Measurements from ENCODE around the gene AMPH. TPM values are rescaled to one million over a fixed set of nuclear protein-coding genes. Genes with fewer than 3 reads are reported as not detected.

Gene AMPH
- total and polyA plus RNA-seq, 7 experiments from 2014 or later, result 0.11 to 0.28 TPM; not detected in 5

GRCh38 chr7:38524786-38525185 lies 106.4 kb downstream of the AMPH start:
- H3K4me1 ChIP-seq (ENCODE audit: control insufficient read depth in 2 of 2, insufficient read depth in 2 of 2, low read length in 2 of 2), result no peaks in the 10 kb centered on the region
- Mint-ChIP-seq H3K27me3 (peaks cover 0 to 5% (median 0%) of the 10 kb centered on the region in 5 donors), H3K27ac (no peak overlapping the region), H3K4me1 (peaks cover 0 to 1% (median 0%) of the 10 kb centered on the region in 7 donors), H3K9me3 (peaks cover 0 to 2% (median 0%) of the 10 kb centered on the region in 11 donors), H3K4me3 (no peak overlapping the region), H3K36me3 (no peaks in the 10 kb centered on the region)
- ChIA-PET CTCF (no interaction called here), POLR2A (no interaction called here)
- no peak for ATAC-seq
- H3K27ac ChIP-seq (ENCODE audit: low read depth, low read length), result no peak overlapping the region
- no peaks in the 10 kb centered on the region for H3K27me3 ChIP-seq (ENCODE audit: control insufficient read depth in 2 of 2, insufficient read depth in 2 of 2, low read length in 2 of 2)
- no peaks in the 10 kb centered on the region for H3K36me3 ChIP-seq (ENCODE audit: control insufficient read depth in 2 of 3, insufficient read depth in 3 of 3, low read length in 3 of 3)
- intact Hi-C loops (cut with micrococcal nuclease), result no loop called here
- no peak overlapping the region for H3K4me3 ChIP-seq (ENCODE audit: low read length)
- H3K9me3 ChIP-seq (ENCODE audit: control insufficient read depth in 2 of 3, low read length in 3 of 3), result no peaks in the 10 kb centered on the region
- DNase-seq, result no peak

GRCh38 chr7:38520741-38521140 lies 110.4 kb downstream of the AMPH start:
- ChIA-PET POLR2A (no interaction called here), CTCF (no interaction called here)
- no peaks in the 10 kb centered on the region for H3K4me1 ChIP-seq (ENCODE audit: control insufficient read depth in 2 of 2, insufficient read depth in 2 of 2, low read length in 2 of 2)
- Mint-ChIP-seq H3K36me3 (peaks cover 0 to 4% (median 0%) of the 10 kb centered on the region in 5 donors), H3K4me3 (no peak overlapping the region), H3K27ac (no peak overlapping the region), H3K27me3 (peaks cover 0 to 5% (median 0%) of the 10 kb centered on the region in 5 donors), H3K4me1 (peaks cover 0 to 1% (median 0%) of the 10 kb centered on the region in 7 donors), H3K9me3 (peaks cover 0 to 34% (median 4%) of the 10 kb centered on the region in 11 donors)
- H3K36me3 ChIP-seq (ENCODE audit: control insufficient read depth in 2 of 3, insufficient read depth in 3 of 3, low read length in 3 of 3), result no peaks in the 10 kb centered on the region
- DNase-seq, result no peak
- peaks cover 0 to 4% of the 10 kb centered on the region in 2 donors for H3K27me3 ChIP-seq (ENCODE audit: control insufficient read depth in 2 of 2, insufficient read depth in 2 of 2, low read length in 2 of 2)
- H3K9me3 ChIP-seq (ENCODE audit: control insufficient read depth in 2 of 3, low read length in 3 of 3), result peaks cover 0 to 8% (median 0%) of the 10 kb centered on the region in 3 experiments
- H3K4me3 ChIP-seq (ENCODE audit: low read length), result no peak overlapping the region
- no peak overlapping the region for H3K27ac ChIP-seq (ENCODE audit: low read depth, low read length)
- ATAC-seq, result no peak
- intact Hi-C loops (cut with micrococcal nuclease), result no loop called here

GRCh38 chr7:38518541-38518940 lies 112.6 kb downstream of the AMPH start:
- CTCF ChIA-PET, result no interaction called here
- Mint-ChIP-seq H3K4me1 (peaks cover 0 to 1% (median 0%) of the 10 kb centered on the region in 7 donors), H3K36me3 (peaks cover 0 to 9% (median 3%) of the 10 kb centered on the region in 5 donors), H3K27ac (no peak overlapping the region), H3K4me3 (no peak overlapping the region), H3K9me3 (peaks cover 0 to 46% (median 14%) of the 10 kb centered on the region in 11 donors), H3K27me3 (peaks cover 0 to 5% (median 0%) of the 10 kb centered on the region in 5 donors)
- H3K36me3 ChIP-seq (ENCODE audit: control insufficient read depth in 2 of 3, insufficient read depth in 3 of 3, low read length in 3 of 3), result no peaks in the 10 kb centered on the region
- no peaks in the 10 kb centered on the region for H3K4me1 ChIP-seq (ENCODE audit: control insufficient read depth in 2 of 2, insufficient read depth in 2 of 2, low read length in 2 of 2)
- H3K27ac ChIP-seq (ENCODE audit: low read depth, low read length), result no peak overlapping the region
- no peak for DNase-seq
- POLR2A ChIA-PET, result no interaction called here
- peaks cover 0 to 4% of the 10 kb centered on the region in 2 donors for H3K27me3 ChIP-seq (ENCODE audit: control insufficient read depth in 2 of 2, insufficient read depth in 2 of 2, low read length in 2 of 2)
- no peak for ATAC-seq
- intact Hi-C loops (cut with micrococcal nuclease), result no loop called here
- H3K4me3 ChIP-seq (ENCODE audit: low read length), result no peak overlapping the region
- peaks cover 0 to 15% (median 0%) of the 10 kb centered on the region in 3 experiments for H3K9me3 ChIP-seq (ENCODE audit: control insufficient read depth in 2 of 3, low read length in 3 of 3)

GRCh38 chr7:38512704-38513103 lies 118.5 kb downstream of the AMPH start:
- no peaks in the 10 kb centered on the region for H3K27me3 Mint-ChIP-seq
- POLR2A ChIA-PET, result no interaction called here
- Histone ChIP-seq H3K27me3 (ENCODE audit: control insufficient read depth in 2 of 2, insufficient read depth in 2 of 2, low read length in 2 of 2) (no peaks in the 10 kb centered on the region), H3K27ac (ENCODE audit: low read depth, low read length) (no peak overlapping the region), H3K36me3 (ENCODE audit: control insufficient read depth in 2 of 3, insufficient read depth in 3 of 3, low read length in 3 of 3) (no peaks in the 10 kb centered on the region), H3K4me3 (ENCODE audit: low read length) (no peak overlapping the region), H3K9me3 (ENCODE audit: control insufficient read depth in 2 of 3, low read length in 3 of 3) (peaks cover 0 to 15% (median 0%) of the 10 kb centered on the region in 3 experiments), H3K4me1 (ENCODE audit: control insufficient read depth in 2 of 2, insufficient read depth in 2 of 2, low read length in 2 of 2) (no peaks in the 10 kb centered on the region)
- H3K9me3 Mint-ChIP-seq, result peaks cover 0 to 32% (median 9%) of the 10 kb centered on the region in 11 donors
- no peak overlapping the region for H3K4me3 Mint-ChIP-seq
- DNase-seq, result no peak
- CTCF ChIA-PET, result no interaction called here
- no peaks in the 10 kb centered on the region for H3K4me1 Mint-ChIP-seq
- no peak overlapping the region for H3K27ac Mint-ChIP-seq
- intact Hi-C loops (cut with micrococcal nuclease), result no loop called here
- peaks cover 0 to 9% (median 3%) of the 10 kb centered on the region in 5 donors for H3K36me3 Mint-ChIP-seq
- no peak for ATAC-seq

GRCh38 chr7:38512291-38512690 lies 118.9 kb downstream of the AMPH start:
- intact Hi-C loops (cut with micrococcal nuclease), result no loop called here
- CTCF ChIA-PET, result no interaction called here

GRCh38 chr7:38507384-38507783 lies 123.8 kb downstream of the AMPH start:
- ChIA-PET POLR2A (no interaction called here), CTCF (no interaction called here)
- Histone ChIP-seq H3K9me3 (ENCODE audit: control insufficient read depth in 2 of 3, low read length in 3 of 3) (no peaks in the 10 kb centered on the region), H3K4me1 (ENCODE audit: control insufficient read depth in 2 of 2, insufficient read depth in 2 of 2, low read length in 2 of 2) (no peaks in the 10 kb centered on the region), H3K4me3 (ENCODE audit: low read length) (no peak overlapping the region), H3K27ac (ENCODE audit: low read depth, low read length) (no peak overlapping the region), H3K27me3 (ENCODE audit: control insufficient read depth in 2 of 2, insufficient read depth in 2 of 2, low read length in 2 of 2) (no peaks in the 10 kb centered on the region), H3K36me3 (ENCODE audit: control insufficient read depth in 2 of 3, insufficient read depth in 3 of 3, low read length in 3 of 3) (no peaks in the 10 kb centered on the region)
- H3K27me3 Mint-ChIP-seq, result peaks cover 0 to 9% (median 4%) of the 10 kb centered on the region in 5 donors
- no peak overlapping the region for H3K27ac Mint-ChIP-seq
- intact Hi-C loops (cut with micrococcal nuclease), result no loop called here
- DNase-seq, result no peak
- no peak for ATAC-seq
- H3K4me1 Mint-ChIP-seq, result no peaks in the 10 kb centered on the region
- peaks cover 0 to 4% (median 0%) of the 10 kb centered on the region in 11 donors for H3K9me3 Mint-ChIP-seq
- H3K4me3 Mint-ChIP-seq, result no peak overlapping the region
- no peaks in the 10 kb centered on the region for H3K36me3 Mint-ChIP-seq

More at GRCh38 chr7:38512291-38512690, 118.9 kb downstream of the AMPH start:
- H3K9me3 Mint-ChIP-seq, result peaks cover 0 to 28% (median 9%) of the 10 kb centered on the region in 11 donors
- H3K27ac ChIP-seq (ENCODE audit: low read depth, low read length), result no peak overlapping the region
- H3K27me3 ChIP-seq (ENCODE audit: control insufficient read depth in 2 of 2, insufficient read depth in 2 of 2, low read length in 2 of 2), result no peaks in the 10 kb centered on the region
- no peak for DNase-seq
- no peaks in the 10 kb centered on the region for H3K4me1 Mint-ChIP-seq
- POLR2A ChIA-PET, result no interaction called here
- no peak overlapping the region for H3K27ac Mint-ChIP-seq
- peaks cover 0 to 15% (median 0%) of the 10 kb centered on the region in 3 experiments for H3K9me3 ChIP-seq (ENCODE audit: control insufficient read depth in 2 of 3, low read length in 3 of 3)
- no peaks in the 10 kb centered on the region for H3K4me1 ChIP-seq (ENCODE audit: control insufficient read depth in 2 of 2, insufficient read depth in 2 of 2, low read length in 2 of 2)
- no peak overlapping the region for H3K4me3 Mint-ChIP-seq
- H3K27me3 Mint-ChIP-seq, result no peaks in the 10 kb centered on the region
- H3K4me3 ChIP-seq (ENCODE audit: low read length), result no peak overlapping the region
- no peak for ATAC-seq
- H3K36me3 Mint-ChIP-seq, result peaks cover 0 to 9% (median 3%) of the 10 kb centered on the region in 5 donors
- H3K36me3 ChIP-seq (ENCODE audit: control insufficient read depth in 2 of 3, insufficient read depth in 3 of 3, low read length in 3 of 3), result no peaks in the 10 kb centered on the region

GRCh38 chr7:38506756-38507155 lies 124.4 kb downstream of the AMPH start:
- no peak overlapping the region for H3K27ac ChIP-seq (ENCODE audit: low read depth, low read length)
- intact Hi-C loops (cut with micrococcal nuclease), result no loop called here
- no peaks in the 10 kb centered on the region for H3K27me3 ChIP-seq (ENCODE audit: control insufficient read depth in 2 of 2, insufficient read depth in 2 of 2, low read length in 2 of 2)
- Mint-ChIP-seq H3K4me3 (no peak overlapping the region), H3K27ac (no peak overlapping the region), H3K27me3 (peaks cover 0 to 9% (median 4%) of the 10 kb centered on the region in 5 donors), H3K36me3 (no peaks in the 10 kb centered on the region), H3K9me3 (no peaks in the 10 kb centered on the region), H3K4me1 (no peaks in the 10 kb centered on the region)
- ChIA-PET POLR2A (no interaction called here), CTCF (no interaction called here)
- no peak for DNase-seq
- H3K4me3 ChIP-seq (ENCODE audit: low read length), result no peak overlapping the region
- ATAC-seq, result no peak
- no peaks in the 10 kb centered on the region for H3K4me1 ChIP-seq (ENCODE audit: control insufficient read depth in 2 of 2, insufficient read depth in 2 of 2, low read length in 2 of 2)
- no peaks in the 10 kb centered on the region for H3K9me3 ChIP-seq (ENCODE audit: control insufficient read depth in 2 of 3, low read length in 3 of 3)
- H3K36me3 ChIP-seq (ENCODE audit: control insufficient read depth in 2 of 3, insufficient read depth in 3 of 3, low read length in 3 of 3), result no peaks in the 10 kb centered on the region
